Neuronal stem cell (in vitro differentiated cells): ENCODE results near the gene B3GALNT2.

ENCODE experiments used
- DNase-seq: peaks from one replicate; pipeline ENCODE4 v3.0.0-alpha.2; 2013; ENCODE audit warnings: low spot score
- H2AFZ ChIP-seq: one replicate; pipeline ENCODE4 v1.6.1; 2013; ENCODE audit warnings: mild to moderate bottlenecking, low read length, inconsistent platforms
- H2AK5ac ChIP-seq: 2 replicates; pipeline ENCODE4 v1.6.1; 2013; ENCODE audit warnings: low read depth, mild to moderate bottlenecking, inconsistent platforms, low read length, moderate library complexity, mixed read lengths
- H2BK120ac ChIP-seq: 2 replicates; pipeline ENCODE4 v1.6.1; 2013; ENCODE audit warnings: low read depth, mild to moderate bottlenecking, inconsistent platforms, low read length, moderate library complexity, mixed read lengths
- H2BK12ac ChIP-seq: one replicate; pipeline ENCODE4 v1.6.1; 2013; ENCODE audit warnings: low read length, inconsistent platforms
- H2BK15ac ChIP-seq: 2 replicates; pipeline ENCODE4 v1.6.1; 2013; ENCODE audit warnings: mild to moderate bottlenecking, low read length, inconsistent platforms, mixed read lengths
- H2BK5ac ChIP-seq: one replicate; pipeline ENCODE4 v1.6.1; 2013; ENCODE audit warnings: inconsistent platforms, mild to moderate bottlenecking, low read length, moderate library complexity
- H3K14ac ChIP-seq: one replicate; pipeline ENCODE4 v1.6.1; 2013; ENCODE audit warnings: low read length, inconsistent platforms
- H3K18ac ChIP-seq: 2 replicates; pipeline ENCODE4 v1.6.1; 2013; ENCODE audit warnings: low read length, inconsistent platforms
- H3K23ac ChIP-seq: 2 replicates; pipeline ENCODE4 v1.6.1; 2013; ENCODE audit warnings: low read depth, mild to moderate bottlenecking, mixed read lengths, low read length, inconsistent platforms; ENCODE audit not compliant: poor library complexity
- H3K27ac ChIP-seq: replicated peaks from 3 replicates; pipeline ENCODE4 v1.5.1; 2013; ENCODE audit warnings: low read length, inconsistent platforms
- H3K27me3 ChIP-seq, 3 experiments: 2 replicates each; pipeline ENCODE4 v1.6.1; 2013; ENCODE audit warnings: low read length in 3 of 3, mild to moderate bottlenecking in 2 of 3, inconsistent platforms in 1 of 3, low read depth in 1 of 3, mixed read lengths in 1 of 3, moderate library complexity in 1 of 3; ENCODE audit not compliant: control insufficient read depth in 3 of 3, insufficient read depth in 3 of 3
- H3K36me3 ChIP-seq, 2 donors: replicated peaks in 1 of 2; 2 replicates each; pipeline ENCODE4 v1.6.1; 2013; ENCODE audit warnings: low read length in 2 of 2; ENCODE audit not compliant: control insufficient read depth in 2 of 2, insufficient read depth in 2 of 2
- H3K4ac ChIP-seq: 2 replicates; pipeline ENCODE4 v1.6.1; 2013; ENCODE audit warnings: inconsistent platforms, mild to moderate bottlenecking, low read length, moderate library complexity
- H3K4me1 ChIP-seq, 2 donors: 1 replicate in 1 of 2; 2 replicates in 1 of 2; pipeline ENCODE4 v1.6.1; 2013; ENCODE audit warnings: low read length in 2 of 2, low read depth in 1 of 2; ENCODE audit not compliant: control insufficient read depth in 2 of 2, insufficient read depth in 1 of 2
- H3K4me2 ChIP-seq: one replicate; pipeline ENCODE4 v1.6.1; 2013; ENCODE audit warnings: mild to moderate bottlenecking, low read length, inconsistent platforms; ENCODE audit not compliant: insufficient read depth, poor library complexity, severe bottlenecking
- H3K4me3 ChIP-seq, 2 donors: 2 replicates each; pipeline ENCODE4 v1.5.1; 2013; ENCODE audit warnings: low read length in 2 of 2, mild to moderate bottlenecking in 2 of 2, inconsistent platforms in 1 of 2, moderate library complexity in 1 of 2
- H3K79me1 ChIP-seq: one replicate; pipeline ENCODE4 v1.6.1; 2013; ENCODE audit warnings: low read depth, mild to moderate bottlenecking, inconsistent platforms, low read length, moderate library complexity
- H3K9ac ChIP-seq: one replicate; pipeline ENCODE4 v1.6.1; 2013; ENCODE audit warnings: mild to moderate bottlenecking, low read depth, low read length, inconsistent platforms; ENCODE audit not compliant: poor library complexity
- H3K9me3 ChIP-seq, 2 donors: replicated peaks in 1 of 2; 2 replicates each; pipeline versions ENCODE3 to v1.6.1; 2013; ENCODE audit warnings: low read length in 2 of 2, mild to moderate bottlenecking in 2 of 2, inconsistent platforms in 1 of 2, low read depth in 1 of 2, mixed read lengths in 1 of 2, moderate library complexity in 1 of 2; ENCODE audit not compliant: control insufficient read depth in 2 of 2, insufficient read depth in 1 of 2
- H4K8ac ChIP-seq: one replicate; pipeline ENCODE4 v1.6.1; 2013; ENCODE audit warnings: low read depth, mild to moderate bottlenecking, inconsistent platforms, low read length, moderate library complexity
- H4K91ac ChIP-seq: one replicate; pipeline ENCODE4 v1.6.1; 2013; ENCODE audit warnings: low read length, low read depth, mild to moderate bottlenecking, inconsistent platforms; ENCODE audit not compliant: poor library complexity
- WGBS, 2 donors: extraction: QIAGEN DNeasy Blood & Tissue Kit; methylation state at CpG; one replicate each; pipeline ENCODE4 v1.1.7; 2013; ENCODE audit warnings: missing lambda C conversion rate in 2 of 2, mixed read lengths in 1 of 2; ENCODE audit not compliant: insufficient read length in 2 of 2, insufficient replicate concordance in 1 of 2; ENCODE audit errors: extremely low coverage in 2 of 2; 5-methylcytosine and 5-hydroxymethylcytosine counted together

Gene B3GALNT2

DNA sequence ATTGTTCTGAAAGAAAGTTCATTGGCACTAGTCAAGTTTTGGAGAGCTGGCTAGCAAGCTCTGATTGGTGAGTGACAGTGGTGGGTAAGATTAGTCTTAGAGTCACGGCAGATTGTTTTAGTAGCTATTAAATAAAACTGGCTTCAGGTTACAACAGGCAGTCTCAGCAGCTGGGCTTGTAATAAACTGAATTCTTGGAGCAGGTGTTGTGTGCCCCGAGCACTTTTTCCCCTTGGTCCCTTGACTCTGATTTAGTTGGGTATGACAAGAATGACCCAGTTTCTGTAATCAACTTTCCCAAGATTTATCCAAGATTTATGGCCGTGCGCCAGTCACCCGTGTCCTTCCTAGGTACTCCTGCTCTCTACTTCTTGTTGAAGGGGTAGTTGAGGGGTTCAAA lies 96.8 kb downstream of the B3GALNT2 start:
- Histone ChIP-seq H2BK15ac (no peak overlapping the region), H3K36me3 (peaks cover 0 to 13% of the 10 kb centered on the region in 2 donors), H3K9me3 (no peaks in the 10 kb centered on the region), H3K14ac (no peak overlapping the region), H3K27ac (no peak overlapping the region), H2BK12ac (no peak overlapping the region), H2BK120ac (no peak overlapping the region), H4K8ac (no peak overlapping the region), H4K91ac (no peak overlapping the region), H3K79me1 (no peaks in the 10 kb centered on the region), H3K4me2 (no peak overlapping the region), H3K9ac (no peak overlapping the region), H3K27me3 (no peaks in the 10 kb centered on the region), H2AK5ac (no peak overlapping the region), H3K23ac (no peak overlapping the region), H2BK5ac (no peak overlapping the region), H3K4me1 (no peaks in the 10 kb centered on the region), H3K4me3 (no peak overlapping the region), H3K18ac (no peak overlapping the region), H2AFZ (no peak overlapping the region), H3K4ac (no peak overlapping the region)
- no CpG with 5 or more reads among the region's 5 CpGs for WGBS, 2 donors
- no peak for DNase-seq

DNA sequence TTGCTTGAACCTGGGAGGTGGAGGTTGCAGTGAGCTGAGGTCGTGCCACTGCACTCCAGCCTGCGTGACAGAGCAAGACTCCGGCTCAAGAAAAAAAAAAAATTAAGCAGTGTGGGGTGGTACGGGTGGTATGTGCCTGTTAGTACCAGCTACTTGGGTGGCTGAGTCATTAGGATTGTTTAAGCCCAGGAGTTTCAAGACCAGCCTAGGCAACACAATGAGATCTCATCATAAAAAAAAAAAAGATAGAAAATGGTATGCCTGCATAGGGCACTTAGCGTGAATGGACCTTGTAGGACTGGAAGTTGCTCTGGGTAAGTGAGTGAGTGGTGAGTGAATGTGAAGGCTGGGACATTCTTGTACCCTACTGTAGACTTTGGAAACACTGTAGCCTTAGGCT lies 100.1 kb downstream of the B3GALNT2 start:
- H2BK120ac ChIP-seq = no peak overlapping the region
- DNase-seq = no peak
- H2BK5ac ChIP-seq = no peak overlapping the region
- H3K4me1 ChIP-seq = no peaks in the 10 kb centered on the region
- no peaks in the 10 kb centered on the region for H3K79me1 ChIP-seq
- no peak overlapping the region for H2BK15ac ChIP-seq
- H3K4me2 ChIP-seq = no peak overlapping the region
- peaks cover 0 to 15% of the 10 kb centered on the region in 2 donors for H3K36me3 ChIP-seq
- no CpG with 5 or more reads among the region's 5 CpGs for WGBS, 2 donors
- H3K23ac ChIP-seq = no peak overlapping the region
- H3K14ac ChIP-seq = no peak overlapping the region
- H3K18ac ChIP-seq = no peak overlapping the region
- no peak overlapping the region for H2AK5ac ChIP-seq
- no peak overlapping the region for H3K27ac ChIP-seq
- no peak overlapping the region for H4K8ac ChIP-seq
- H4K91ac ChIP-seq = no peak overlapping the region
- H2AFZ ChIP-seq = no peak overlapping the region
- H3K4ac ChIP-seq = no peak overlapping the region
- H3K4me3 ChIP-seq = no peak overlapping the region
- no peak overlapping the region for H2BK12ac ChIP-seq
- H3K9ac ChIP-seq = no peak overlapping the region
- H3K27me3 ChIP-seq = no peaks in the 10 kb centered on the region
- no peaks in the 10 kb centered on the region for H3K9me3 ChIP-seq

DNA sequence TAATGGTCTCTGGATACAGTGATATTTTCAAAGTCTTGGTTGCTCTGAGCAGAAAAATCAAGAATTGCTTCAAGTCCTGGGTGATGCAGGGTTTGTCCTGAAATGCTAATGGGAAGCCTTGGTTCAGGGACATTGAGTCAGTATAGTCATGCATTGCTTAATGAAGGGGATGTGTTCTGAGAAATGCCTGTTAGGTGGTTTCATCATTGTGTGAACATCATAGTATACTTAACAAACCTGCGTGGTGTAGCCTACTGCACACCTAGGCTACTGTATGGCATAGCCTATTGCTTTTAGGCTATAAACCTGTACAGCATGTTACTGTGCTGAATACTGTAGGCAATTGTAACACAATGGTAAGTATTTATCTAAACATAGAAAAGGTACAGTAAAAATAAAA lies 100.7 kb downstream of the B3GALNT2 start:
- Histone ChIP-seq H3K27me3 (no peaks in the 10 kb centered on the region), H2AK5ac (no peak overlapping the region), H3K18ac (no peak overlapping the region), H4K8ac (no peak overlapping the region), H3K4me3 (no peak overlapping the region), H3K4me1 (no peaks in the 10 kb centered on the region), H2BK15ac (no peak overlapping the region), H3K14ac (no peak overlapping the region), H2BK5ac (no peak overlapping the region), H3K4me2 (no peak overlapping the region), H3K4ac (no peak overlapping the region), H2BK12ac (no peak overlapping the region), H3K79me1 (no peaks in the 10 kb centered on the region), H2AFZ (no peak overlapping the region), H4K91ac (no peak overlapping the region), H3K9ac (no peak overlapping the region), H3K9me3 (no peaks in the 10 kb centered on the region), H3K27ac (no peak overlapping the region), H3K36me3 (peaks cover 0 to 15% of the 10 kb centered on the region in 2 donors), H2BK120ac (no peak overlapping the region), H3K23ac (no peak overlapping the region)
- no peak for DNase-seq
- no CpG with 5 or more reads among the region's 1 CpG for WGBS, 2 donors

DNA sequence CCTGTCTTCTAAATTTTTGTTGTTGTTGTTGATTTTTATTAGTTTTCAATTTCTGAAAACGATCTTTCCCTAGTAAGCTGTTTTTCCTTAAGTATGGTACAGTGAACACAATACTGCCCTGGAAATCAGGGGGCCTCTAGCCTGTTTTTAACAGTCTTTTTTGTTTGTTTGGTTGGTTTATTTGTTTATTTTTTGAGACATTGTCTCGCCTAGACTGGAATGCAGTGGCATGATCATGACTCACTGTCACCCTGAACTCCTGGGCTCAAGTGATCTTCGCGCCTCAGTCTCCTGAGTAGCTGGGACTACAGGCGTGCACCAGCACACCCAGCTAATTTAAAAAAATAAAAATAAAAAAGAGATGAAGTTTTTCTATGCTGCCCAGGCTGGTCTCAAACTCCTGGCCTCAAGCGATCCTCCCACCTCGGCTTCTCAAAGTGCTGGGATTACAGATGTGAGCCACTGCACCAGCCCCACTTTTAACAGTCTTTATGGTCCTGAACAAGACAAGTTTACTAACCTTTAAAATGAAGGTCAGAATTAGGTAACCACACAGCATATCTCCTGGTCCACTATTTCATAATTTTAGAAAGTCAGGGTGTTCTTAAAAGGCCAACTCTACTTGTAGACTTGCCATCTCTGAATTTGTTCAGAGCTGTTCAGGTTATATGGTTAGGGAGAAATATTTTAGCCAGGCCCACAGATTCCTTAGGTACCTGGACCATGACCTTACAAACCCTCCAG lies 101.6 kb downstream of the B3GALNT2 start:
- no peak overlapping the region for H2BK12ac ChIP-seq
- H2BK15ac ChIP-seq = no peak overlapping the region
- no peaks in the 10 kb centered on the region for H3K4me1 ChIP-seq
- no peak overlapping the region for H2AK5ac ChIP-seq
- no peak overlapping the region for H3K4me2 ChIP-seq
- no CpG with 5 or more reads among the region's 7 CpGs for WGBS, 2 donors
- H4K8ac ChIP-seq = no peak overlapping the region
- no peak overlapping the region for H2BK5ac ChIP-seq
- no peak overlapping the region for H3K18ac ChIP-seq
- H3K14ac ChIP-seq = no peak overlapping the region
- H3K27me3 ChIP-seq = no peaks in the 10 kb centered on the region
- no peak overlapping the region for H4K91ac ChIP-seq
- H3K79me1 ChIP-seq = no peaks in the 10 kb centered on the region
- H3K23ac ChIP-seq = no peak overlapping the region
- H3K9me3 ChIP-seq = no peaks in the 10 kb centered on the region
- peaks cover 0 to 15% of the 10 kb centered on the region in 2 donors for H3K36me3 ChIP-seq
- H2BK120ac ChIP-seq = no peak overlapping the region
- H3K27ac ChIP-seq = no peak overlapping the region
- H3K4me3 ChIP-seq = no peak overlapping the region
- no peak overlapping the region for H2AFZ ChIP-seq
- H3K9ac ChIP-seq = no peak overlapping the region
- no peak overlapping the region for H3K4ac ChIP-seq
- no peak for DNase-seq
